ENCODE measurements around the gene MXRA7. TPM values are rescaled to one million over a fixed set of nuclear protein-coding genes. Genes with fewer than 3 reads are reported as not detected.
A peak's percentile ranks its signal among the peaks of the same experiment; 100 is the strongest.

MXRA7 gene
- total RNA-seq, 2 experiments from 2014 or later: 8.4 to 8.6 TPM

- Mint-ChIP-seq H3K27me3 (no peaks in the 10 kb centered on the region), H3K9me3 (no peaks in the 10 kb centered on the region), H3K27ac (peak overlapping the region; percentile 99), H3K4me1 (ENCODE audit: low read depth) (peaks cover 29% of the 10 kb centered on the region), H3K36me3 (ENCODE audit: low read depth) (peaks cover 42% of the 10 kb centered on the region), H3K4me3 (peak overlapping the region; percentile 86)
- TF ChIP-seq, protein P1, sequence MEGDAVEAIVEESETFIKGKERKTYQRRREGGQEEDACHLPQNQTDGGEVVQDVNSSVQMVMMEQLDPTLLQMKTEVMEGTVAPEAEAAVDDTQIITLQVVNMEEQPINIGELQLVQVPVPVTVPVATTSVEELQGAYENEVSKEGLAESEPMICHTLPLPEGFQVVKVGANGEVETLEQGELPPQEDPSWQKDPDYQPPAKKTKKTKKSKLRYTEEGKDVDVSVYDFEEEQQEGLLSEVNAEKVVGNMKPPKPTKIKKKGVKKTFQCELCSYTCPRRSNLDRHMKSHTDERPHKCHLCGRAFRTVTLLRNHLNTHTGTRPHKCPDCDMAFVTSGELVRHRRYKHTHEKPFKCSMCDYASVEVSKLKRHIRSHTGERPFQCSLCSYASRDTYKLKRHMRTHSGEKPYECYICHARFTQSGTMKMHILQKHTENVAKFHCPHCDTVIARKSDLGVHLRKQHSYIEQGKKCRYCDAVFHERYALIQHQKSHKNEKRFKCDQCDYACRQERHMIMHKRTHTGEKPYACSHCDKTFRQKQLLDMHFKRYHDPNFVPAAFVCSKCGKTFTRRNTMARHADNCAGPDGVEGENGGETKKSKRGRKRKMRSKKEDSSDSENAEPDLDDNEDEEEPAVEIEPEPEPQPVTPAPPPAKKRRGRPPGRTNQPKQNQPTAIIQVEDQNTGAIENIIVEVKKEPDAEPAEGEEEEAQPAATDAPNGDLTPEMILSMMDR (IDR thresholded peaks at IDR 0.05): no peak
- no peak for ATAC-seq
- POLR2A ChIA-PET: interaction anchor here (0.9 to 8.8 kb wide), 10 partner anchors 8 to 180 kb away, joined by 3 to 184 read pairs (median 5); partner anchors contain the start of genes JMJD6, METTL23 and MXRA7
- no peak for DNase-seq
- CTCF ChIA-PET: interaction anchor here (3.1 kb wide), 1 partner anchor 24 kb away, joined by 13 read pairs; no protein-coding TSS in a partner anchor
- intact Hi-C loops (cut with micrococcal nuclease): no loop called here
Measured at GRCh38 chr17:76738468-76738850, 27.7 kb upstream of the MXRA7 start.

GRCh38 chr17:76737676-76738467 is 27.1 kb upstream of the MXRA7 start, which contains the start of gene MFSD11:
Gene MFSD11, plus strand, starts transcription at chr17:76738119. Its CDS starts 234 bp downstream, at chr17:76738353.
- TF ChIP-seq, protein P1 (IDR thresholded peaks at IDR 0.05): no peak
- ChIA-PET POLR2A (interaction anchor here (0.5 to 8.8 kb wide), 12 partner anchors 8 to 470 kb away, joined by 3 to 184 read pairs (median 5); partner anchors contain the start of genes JMJD6, METTL23 and MXRA7), CTCF (interaction anchor here (3.1 kb wide), 1 partner anchor 23 kb away, joined by 13 read pairs; no protein-coding TSS in a partner anchor)
- DNase-seq (peak; percentile 93), ATAC-seq (peak; percentile 60)
- Mint-ChIP-seq H3K27me3 (no peaks in the 10 kb centered on the region), H3K4me1 (ENCODE audit: low read depth) (peaks cover 33% of the 10 kb centered on the region), H3K27ac (peak within 1 kb of the TSS; percentile 99), H3K36me3 (ENCODE audit: low read depth) (peaks cover 48% of the 10 kb centered on the region), H3K9me3 (no peaks in the 10 kb centered on the region), H3K4me3 (peak within 1 kb of the TSS; percentile 86)
- intact Hi-C loops (cut with micrococcal nuclease): no loop called here

- no peaks in the 10 kb centered on the region for H3K27me3 Mint-ChIP-seq
- DNase-seq: peak; percentile 98
- no peaks in the 10 kb centered on the region for H3K9me3 Mint-ChIP-seq
- intact Hi-C loops (cut with micrococcal nuclease): no loop called here
- TF ChIP-seq, protein P1 (IDR thresholded peaks at IDR 0.05): no peak
- H3K4me3 Mint-ChIP-seq: peak within 1 kb of the TSS; percentile 86
- H3K36me3 Mint-ChIP-seq (ENCODE audit: low read depth): peaks cover 49% of the 10 kb centered on the region
- peaks cover 34% of the 10 kb centered on the region for H3K4me1 Mint-ChIP-seq (ENCODE audit: low read depth)
- CTCF ChIA-PET: interaction anchor here (3.1 to 5.9 kb wide), 2 partner anchors 22 to 23 kb away, joined by 13 to 31 read pairs; no protein-coding TSS in a partner anchor
- peak within 1 kb of the TSS; percentile 99 for H3K27ac Mint-ChIP-seq
- POLR2A ChIA-PET: interaction anchor here (0.8 to 8.8 kb wide), 13 partner anchors 10 to 212 kb away, joined by 3 to 184 read pairs (median 6); partner anchors contain the start of genes JMJD6, METTL23 and MXRA7
- ATAC-seq: peak; percentile 81
Measured at GRCh38 chr17:76737082-76737675, 26.4 kb upstream of the MXRA7 start, which contains the start of gene SRSF2. Gene SRSF2, minus strand, starts transcription at chr17:76737331. Its CDS starts 171 bp downstream, at chr17:76737160.

GRCh38 chr17:76736349-76737081 is 25.8 kb upstream of the MXRA7 start:
- POLR2A ChIA-PET: interaction anchor here (0.8 to 8.8 kb wide), 10 partner anchors 11 to 212 kb away, joined by 3 to 184 read pairs (median 10); partner anchors contain the start of genes JMJD6, METTL23 and MXRA7
- no peaks in the 10 kb centered on the region for H3K27me3 Mint-ChIP-seq
- TF ChIP-seq, protein P1 (IDR thresholded peaks at IDR 0.05): peak; percentile 5
- peaks cover 52% of the 10 kb centered on the region for H3K36me3 Mint-ChIP-seq (ENCODE audit: low read depth)
- H3K4me3 Mint-ChIP-seq: peak overlapping the region; percentile 86
- H3K4me1 Mint-ChIP-seq (ENCODE audit: low read depth): peaks cover 39% of the 10 kb centered on the region
- ATAC-seq (peak; percentile 7), DNase-seq (peak; percentile 71)
- intact Hi-C loops (cut with micrococcal nuclease): no loop called here
- CTCF ChIA-PET: interaction anchor here (5.9 kb wide), 1 partner anchor 23 kb away, joined by 31 read pairs; no protein-coding TSS in a partner anchor
- H3K27ac Mint-ChIP-seq: peak overlapping the region; percentile 99
- no peaks in the 10 kb centered on the region for H3K9me3 Mint-ChIP-seq

Measured in activated CD8-positive, alpha-beta T cell treated with anti-CD3 and anti-CD28 coated beads for 36 hours (primary cell).